ENCODE measurements around the gene ZMAT1. TPM values are rescaled to one million over a fixed set of nuclear protein-coding genes. Genes with fewer than 3 reads are reported as not detected.

The ZMAT1 gene
- total RNA-seq: 2.4 and 2.9 TPM in 2 replicates

DNA sequence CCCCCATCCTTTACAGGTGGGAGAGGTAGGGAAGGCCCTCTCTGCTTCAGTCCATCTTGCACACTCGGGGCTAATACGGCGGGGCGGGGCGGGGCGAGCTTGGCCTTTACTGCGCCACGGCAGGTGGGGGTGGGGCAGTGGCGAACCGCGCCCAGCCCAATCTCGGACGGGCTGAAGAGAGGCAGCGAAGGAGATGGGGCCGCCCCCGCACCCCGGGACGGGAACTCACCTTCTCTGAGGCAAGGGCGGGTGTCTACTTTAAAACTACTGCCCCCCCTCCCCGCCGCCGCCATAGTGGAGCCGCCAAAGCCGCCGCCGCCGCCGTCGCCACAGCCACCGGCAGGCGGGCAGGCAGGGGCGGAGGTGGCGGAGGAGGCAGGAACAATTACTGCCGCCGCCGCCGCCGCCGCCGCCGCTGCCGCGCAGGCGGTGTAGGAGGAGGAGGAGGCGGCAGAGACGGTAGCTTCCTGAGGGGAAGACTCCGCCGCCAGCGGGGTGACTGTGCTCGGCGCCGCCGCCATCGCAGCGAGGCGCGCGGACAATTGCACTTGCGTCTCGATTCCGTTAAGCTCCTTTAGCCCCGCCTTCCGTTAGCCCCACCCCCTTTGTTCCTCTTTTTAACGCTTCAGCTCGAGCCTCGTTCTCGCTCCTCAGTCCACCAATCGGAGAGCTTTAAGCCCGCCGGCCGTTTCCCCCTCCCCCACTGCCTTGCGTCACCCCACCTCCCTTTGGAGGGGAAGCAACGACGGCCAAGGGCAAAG, at the start of gene ZMAT1:
Gene ZMAT1 (minus strand): TSS at position 540 of the 761 bp plus-strand sequence. CDS start 19 bp downstream, at position 521.

Small RNAs within 50 kb of the gene (small RNA-seq; reads per million reads assigned to genes)
- gene RNU6-345P: not detected

Other genes starting within 250 kb of the ZMAT1 start
- not detected in 2 replicates for gene TCEAL2, start 193.7 kb upstream of the ZMAT1 start, total RNA-seq
- gene TCEAL6, start 210.5 kb upstream of the ZMAT1 start, total RNA-seq: not detected in 2 replicates
- not detected in 2 replicates for gene BEX5, start 223.9 kb upstream of the ZMAT1 start, total RNA-seq